ENCODE data around the gene SLC22A16.

Gene SLC22A16

DNA sequence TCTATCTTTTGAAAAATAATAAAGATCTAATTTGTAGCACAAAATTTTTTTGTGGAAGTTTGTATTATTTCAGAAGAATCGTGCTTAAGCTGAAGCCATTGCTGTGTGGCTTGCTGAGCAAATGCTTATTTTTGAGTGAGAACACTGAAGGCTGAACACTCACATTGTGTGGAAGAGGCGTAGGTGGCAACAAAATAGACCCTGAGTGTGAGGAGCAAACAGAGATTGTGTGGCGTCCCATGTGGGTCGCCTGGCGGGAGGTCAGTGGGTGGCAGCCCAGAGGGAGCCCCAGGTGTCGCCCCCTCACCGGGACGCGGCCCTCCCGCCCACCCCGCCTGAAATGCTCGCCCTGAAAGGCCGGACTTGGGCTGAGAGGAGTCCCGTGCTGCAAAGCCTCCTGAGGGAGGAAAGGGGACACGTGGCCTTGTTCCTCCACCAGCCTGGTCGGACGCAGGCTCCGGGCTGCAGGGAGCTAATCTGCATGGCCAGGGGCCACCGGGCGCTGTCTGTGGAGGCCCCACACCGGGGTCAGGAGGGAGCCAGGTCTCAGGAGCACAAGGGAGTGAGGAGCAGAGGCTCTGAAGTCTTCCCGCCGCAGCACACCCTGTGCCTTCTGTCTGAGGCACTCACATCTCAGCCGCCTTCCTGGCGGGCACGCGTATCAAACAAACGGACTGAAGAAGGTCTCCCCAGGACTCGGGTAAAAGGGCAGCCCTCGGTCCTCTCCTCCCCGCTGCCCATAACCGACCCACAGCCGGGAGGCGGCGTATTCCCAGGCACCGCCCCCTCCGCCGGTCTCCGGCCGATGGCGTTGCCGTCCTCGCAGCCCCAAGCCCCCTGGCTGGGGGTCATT, 77.0 kb downstream of the SLC22A16 start:
- no peak for DNase-seq

DNA sequence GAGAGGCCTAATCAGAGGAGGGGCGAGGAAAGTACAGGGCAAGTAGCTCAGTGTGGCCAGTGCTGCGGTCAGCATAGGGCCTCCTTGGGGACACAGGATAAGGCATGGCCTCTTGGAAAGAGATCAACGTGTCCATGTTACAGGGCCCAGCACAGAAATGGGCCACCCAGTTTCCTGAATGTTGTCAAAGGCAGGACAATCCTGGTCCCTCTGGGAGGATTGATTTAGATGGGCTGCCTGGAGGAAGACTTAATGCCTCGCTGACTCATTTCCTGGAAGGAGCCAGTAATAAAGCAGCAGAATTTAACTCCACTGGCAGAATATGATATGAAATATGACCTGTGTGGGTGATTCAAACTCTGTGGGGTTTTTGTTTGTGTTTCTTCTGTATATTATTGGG, 77.6 kb downstream of the SLC22A16 start:
- no peak for DNase-seq

DNA sequence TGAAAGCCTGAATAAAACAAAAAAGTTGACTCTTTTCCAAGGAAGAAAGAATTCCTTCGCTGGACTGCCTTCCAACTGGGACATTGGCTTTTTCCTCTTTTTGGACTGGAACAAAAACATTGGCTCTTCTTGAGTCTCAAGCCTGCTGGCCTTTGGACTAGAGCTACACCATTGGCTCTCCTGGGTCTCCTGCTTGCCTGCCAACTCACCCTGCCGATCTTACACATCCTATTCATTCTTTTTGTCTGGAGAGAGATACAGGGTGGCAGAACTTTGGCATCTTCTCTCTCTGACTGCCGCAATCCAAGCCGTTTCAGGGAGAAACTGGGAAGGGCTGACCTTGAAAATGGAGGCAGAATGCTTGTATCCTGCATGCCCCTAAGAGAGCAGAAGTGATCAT, 81.2 kb downstream of the SLC22A16 start:
- DNase-seq = no peak

DNA sequence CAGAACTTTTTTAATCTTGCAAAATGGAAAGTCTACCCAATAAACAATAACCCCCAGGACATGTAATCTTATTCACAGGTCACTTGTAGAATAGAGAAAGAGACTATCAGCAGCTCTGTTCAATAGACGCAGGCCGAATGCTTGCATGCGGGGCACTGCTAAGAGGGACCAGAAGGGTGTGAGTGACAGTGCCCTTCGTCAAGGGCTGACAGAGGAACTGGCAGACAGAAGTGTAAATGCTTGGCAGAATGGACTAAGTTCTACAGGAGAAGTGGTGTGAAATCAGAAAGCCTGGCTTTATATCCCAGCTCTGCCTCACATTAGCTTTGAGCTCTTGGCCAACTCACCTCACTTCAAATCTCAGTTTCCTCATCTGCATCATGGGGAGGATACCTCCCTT, 82.0 kb downstream of the SLC22A16 start:
- DNase-seq = no peak

DNA sequence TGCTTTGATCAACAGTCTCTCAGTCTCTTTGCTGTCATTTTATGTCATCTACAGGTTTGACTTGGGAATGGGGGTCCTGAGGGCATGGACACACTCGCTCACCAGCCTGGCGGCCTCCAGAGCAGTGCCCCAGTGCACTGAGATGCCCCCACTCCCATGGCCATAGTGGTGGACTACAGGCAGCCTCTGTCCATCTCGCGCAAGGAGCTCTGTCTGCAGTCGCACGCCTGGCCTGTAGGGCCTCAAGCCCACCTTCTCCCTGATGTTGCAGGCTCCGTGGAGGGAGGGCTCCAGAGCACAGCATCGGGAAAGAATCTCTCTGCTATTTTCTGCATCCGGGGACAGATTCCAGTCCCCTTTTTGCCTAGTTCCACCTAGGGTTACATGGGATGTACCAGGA, 83.7 kb downstream of the SLC22A16 start:
- no peak for DNase-seq

DNA sequence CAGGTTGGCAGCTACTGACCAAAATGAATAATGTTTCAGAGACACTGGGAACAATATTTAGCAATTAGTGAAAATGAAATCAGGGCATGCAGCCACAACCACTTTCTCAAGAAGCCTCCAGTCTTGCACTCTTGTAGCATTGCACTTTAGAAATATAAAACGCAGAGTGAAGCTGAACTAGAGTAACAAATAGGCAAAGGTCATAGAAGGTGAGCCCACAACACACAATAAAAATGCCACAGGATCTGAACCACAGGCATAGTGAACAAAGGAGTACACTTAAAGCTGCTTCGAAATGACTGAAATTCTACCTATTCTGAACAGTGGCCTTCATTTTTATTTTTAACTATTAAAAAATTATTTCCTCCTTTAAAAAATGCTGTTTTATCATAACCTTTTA, 86.0 kb downstream of the SLC22A16 start:
- DNase-seq = no peak

DNA sequence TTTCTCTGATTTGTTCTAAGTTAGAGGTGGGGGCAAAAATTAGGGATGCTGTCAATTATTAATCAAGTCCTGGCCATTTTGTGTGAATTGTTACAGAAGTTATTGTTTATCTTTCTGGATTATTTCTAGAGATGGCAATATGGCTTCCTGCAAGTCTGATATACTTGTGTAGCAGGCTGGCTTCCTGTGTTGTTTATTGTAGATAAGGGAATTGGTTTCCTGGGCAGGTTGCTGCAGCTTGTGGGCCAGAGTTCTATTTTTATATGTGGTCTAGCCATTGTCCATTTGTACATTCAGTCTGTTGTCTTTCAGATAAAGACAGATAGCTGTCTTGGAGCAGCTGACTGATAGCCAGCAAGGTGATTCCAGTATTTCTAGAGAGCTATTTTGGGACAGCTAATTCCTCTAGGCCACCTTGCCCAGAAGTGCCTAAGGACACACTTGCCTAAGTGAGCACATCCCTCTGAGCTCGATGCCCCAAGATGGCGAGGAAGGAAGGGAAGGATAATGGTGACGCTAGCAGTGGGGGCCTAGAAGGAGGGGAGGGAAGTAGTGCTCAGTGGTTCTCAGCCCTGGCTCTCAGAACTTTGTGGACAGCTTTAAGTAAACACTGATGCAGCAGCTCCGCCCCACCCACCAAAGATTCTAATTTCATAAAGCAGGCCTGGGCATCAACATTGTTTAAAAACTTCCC, 86.6 kb downstream of the SLC22A16 start:
- peak; percentile 57 for DNase-seq

DNA sequence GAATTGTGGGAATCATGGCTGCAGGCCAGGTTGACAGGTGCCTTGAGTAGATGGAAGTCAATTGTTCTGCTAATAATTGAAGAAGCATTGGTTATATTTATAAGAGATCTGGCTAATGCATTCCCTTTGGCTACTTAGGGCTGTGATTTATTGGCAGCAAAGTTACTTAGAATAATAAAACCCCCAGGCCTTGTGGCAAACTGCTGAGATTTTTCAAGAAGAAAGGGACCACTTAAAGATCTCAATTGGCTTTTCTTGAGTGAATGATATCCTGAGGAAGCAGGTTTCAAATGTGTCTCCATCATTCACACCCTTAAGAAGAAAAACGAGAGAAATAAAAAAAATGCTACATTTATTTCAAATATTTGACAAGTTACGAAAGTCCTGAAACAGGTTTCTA, 88.4 kb downstream of the SLC22A16 start:
- no peak for DNase-seq

DNA sequence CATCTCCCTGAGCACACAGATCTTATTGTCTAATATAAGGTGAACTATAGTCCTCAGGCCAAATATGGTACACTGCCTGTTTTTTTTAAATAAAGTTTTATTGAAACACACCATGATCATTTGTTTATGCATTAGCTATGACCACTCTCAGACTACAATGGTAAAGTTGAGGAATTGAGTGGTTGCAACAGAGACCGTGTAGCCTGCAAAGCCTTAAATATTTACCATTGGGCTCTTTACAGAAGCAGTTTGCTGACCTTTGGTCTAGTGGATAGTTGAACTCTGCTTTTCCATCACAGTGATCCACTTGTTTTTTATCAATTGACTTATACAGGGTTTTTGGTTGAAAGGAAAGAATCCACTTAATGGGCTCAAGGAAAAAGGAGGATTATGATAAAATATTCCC, 91.0 kb downstream of the SLC22A16 start:
- no peak for DNase-seq

DNA sequence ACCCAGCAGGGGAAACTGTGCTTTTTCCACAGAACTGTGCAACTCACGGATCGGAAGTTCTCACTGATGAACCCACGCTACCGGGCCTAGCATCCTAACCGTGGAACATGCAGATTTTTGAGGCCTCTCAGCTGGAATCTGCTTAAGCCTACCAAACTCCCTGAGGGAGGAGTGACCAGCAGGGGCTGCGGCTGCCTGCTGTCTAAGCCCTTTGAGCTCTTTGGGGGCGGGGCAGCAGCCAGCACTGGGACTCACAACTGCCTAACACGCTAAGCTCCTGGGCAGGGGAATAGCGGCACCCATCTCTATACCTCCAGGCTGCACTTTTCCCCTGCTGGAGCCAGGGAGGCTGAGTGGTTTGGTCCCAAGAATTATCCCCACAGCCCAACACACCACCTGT, 97.9 kb downstream of the SLC22A16 start:
- no peak for DNase-seq

Measured in GF-D8 (cell line).